Keratinocyte (primary cell): Measurements from ENCODE around the gene TSC22D3.
"Not testable (repeated sequence)": the region's sequence is repeated elsewhere in the genome, so short reads cannot be mapped to it uniquely, and the experiment has no call there.

Experiments
- EZH2 ChIP-seq: IDR thresholded peaks from one replicate; pipeline ENCODE4 v1.6.1; 2012; ENCODE audit warnings: inconsistent platforms, mild to moderate bottlenecking, low read length, moderate library complexity
- TF ChIP-seq, protein P1 (sequence below), 3 experiments: IDR thresholded peaks in 1 of 3; conservative IDR thresholded peaks in 1 of 3; optimal IDR thresholded peaks in 1 of 3; 2 replicates in 2 of 3; 3 replicates in 1 of 3; pipeline versions ENCODE3 to v1.5.1; 2011; ENCODE audit warnings: low read length in 3 of 3, mild to moderate bottlenecking in 3 of 3, moderate library complexity in 2 of 3, control low read depth in 1 of 3, inconsistent platforms in 1 of 3; ENCODE audit not compliant: insufficient read depth in 2 of 3; ENCODE audit errors: extremely low read depth in 1 of 3

DNA sequence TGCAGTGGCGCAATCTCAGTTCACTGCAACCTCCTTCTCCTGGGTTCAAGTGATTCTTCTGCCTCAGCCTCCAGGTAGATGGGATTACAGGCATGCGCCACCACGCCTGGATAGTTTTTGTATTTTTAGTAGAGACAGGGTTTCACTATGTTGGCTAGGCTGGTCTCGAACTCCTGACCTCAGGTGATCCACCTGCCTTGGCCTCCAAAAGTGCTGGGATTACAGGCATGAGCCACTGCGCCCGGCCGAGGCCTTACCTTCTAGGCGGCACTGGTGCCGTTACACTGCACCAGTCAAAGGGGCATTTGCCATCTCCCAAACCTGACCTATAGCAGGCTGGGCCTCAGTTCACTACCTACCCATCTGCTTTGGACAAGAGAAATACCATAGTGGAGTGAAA lies 90.0 kb downstream of the TSC22D3 start:
- TF ChIP-seq, protein P1, sequence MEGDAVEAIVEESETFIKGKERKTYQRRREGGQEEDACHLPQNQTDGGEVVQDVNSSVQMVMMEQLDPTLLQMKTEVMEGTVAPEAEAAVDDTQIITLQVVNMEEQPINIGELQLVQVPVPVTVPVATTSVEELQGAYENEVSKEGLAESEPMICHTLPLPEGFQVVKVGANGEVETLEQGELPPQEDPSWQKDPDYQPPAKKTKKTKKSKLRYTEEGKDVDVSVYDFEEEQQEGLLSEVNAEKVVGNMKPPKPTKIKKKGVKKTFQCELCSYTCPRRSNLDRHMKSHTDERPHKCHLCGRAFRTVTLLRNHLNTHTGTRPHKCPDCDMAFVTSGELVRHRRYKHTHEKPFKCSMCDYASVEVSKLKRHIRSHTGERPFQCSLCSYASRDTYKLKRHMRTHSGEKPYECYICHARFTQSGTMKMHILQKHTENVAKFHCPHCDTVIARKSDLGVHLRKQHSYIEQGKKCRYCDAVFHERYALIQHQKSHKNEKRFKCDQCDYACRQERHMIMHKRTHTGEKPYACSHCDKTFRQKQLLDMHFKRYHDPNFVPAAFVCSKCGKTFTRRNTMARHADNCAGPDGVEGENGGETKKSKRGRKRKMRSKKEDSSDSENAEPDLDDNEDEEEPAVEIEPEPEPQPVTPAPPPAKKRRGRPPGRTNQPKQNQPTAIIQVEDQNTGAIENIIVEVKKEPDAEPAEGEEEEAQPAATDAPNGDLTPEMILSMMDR (optimal IDR thresholded peaks at IDR 0.05 in 1 of 3, IDR thresholded peaks at IDR 0.05 in 1 of 3, conservative IDR thresholded peaks at IDR 0.05 in 1 of 3; ENCODE audit: extremely low read depth in 1 of 3, insufficient read depth in 2 of 3, low read length in 3 of 3): not testable (repeated sequence)
- not testable (repeated sequence) for TF ChIP-seq EZH2
